Endodermal cell (in vitro differentiated cells): ENCODE measurements around the gene PYGB. TPM values are rescaled to one million over a fixed set of nuclear protein-coding genes. Genes with fewer than 3 reads are reported as not detected.

Source experiments
- DNase-seq: peaks from one replicate; pipeline ENCODE4 v3.0.0-alpha.2; 2017
- H3K27ac ChIP-seq: 2 replicates; pipeline ENCODE4 v1.5.1; 2013; ENCODE audit warnings: mild to moderate bottlenecking, low read depth, low read length, moderate library complexity
- H3K27me3 ChIP-seq: 2 replicates; pipeline ENCODE4 v1.6.1; 2013; ENCODE audit warnings: mild to moderate bottlenecking, low read length, moderate library complexity; ENCODE audit not compliant: insufficient read depth, control insufficient read depth, poor library complexity, severe bottlenecking
- H3K36me3 ChIP-seq: 2 replicates; pipeline ENCODE4 v1.7.0; 2013; ENCODE audit warnings: mild to moderate bottlenecking, low read length, moderate library complexity; ENCODE audit not compliant: control insufficient read depth, insufficient read depth
- H3K4me1 ChIP-seq: one replicate; pipeline ENCODE4 v1.7.0; 2013; ENCODE audit warnings: low read length; ENCODE audit not compliant: control insufficient read depth, insufficient read depth
- H3K4me3 ChIP-seq: 2 replicates; pipeline ENCODE4 v1.5.1; 2013; ENCODE audit warnings: mild to moderate bottlenecking, low read length, moderate library complexity
- H3K9ac ChIP-seq: 2 replicates; pipeline ENCODE4 v1.6.1; 2013; ENCODE audit warnings: mild to moderate bottlenecking, low read length, moderate library complexity; ENCODE audit not compliant: poor library complexity, severe bottlenecking; ENCODE audit errors: extremely low read depth
- H3K9me3 ChIP-seq: 2 replicates; pipeline ENCODE4 v1.6.1; 2013; ENCODE audit warnings: mild to moderate bottlenecking, low read length, moderate library complexity; ENCODE audit not compliant: control insufficient read depth
- H3K27ac Mint-ChIP-seq: 2 replicates; pipeline ENCODE4 v1.8.0; 2020; ENCODE audit warnings: mixed read lengths
- H3K27me3 Mint-ChIP-seq: 2 replicates; pipeline ENCODE4 v1.8.0; 2021; ENCODE audit warnings: mild to moderate bottlenecking, mixed read lengths; ENCODE audit not compliant: insufficient read depth
- H3K36me3 Mint-ChIP-seq: 2 replicates; pipeline ENCODE4 v1.8.0; 2020; ENCODE audit warnings: low read depth, mixed read lengths
- H3K4me1 Mint-ChIP-seq: 2 replicates; pipeline ENCODE4 v1.8.0; 2020; ENCODE audit warnings: mixed read lengths
- H3K4me3 Mint-ChIP-seq: 2 replicates; pipeline ENCODE4 v1.8.0; 2020; ENCODE audit warnings: mild to moderate bottlenecking, moderate library complexity, mixed read lengths
- H3K9me3 Mint-ChIP-seq: 2 replicates; pipeline ENCODE4 v1.8.0; 2020; ENCODE audit warnings: mild to moderate bottlenecking, mixed read lengths
- WGBS, 2 experiments: methylation state at CpG; one replicate each; pipeline versions ENCODE4 v1.1.5 to v1.1.7; 2013; ENCODE audit warnings: missing lambda C conversion rate in 2 of 2, mixed read lengths in 1 of 2; ENCODE audit not compliant: insufficient coverage in 1 of 2, insufficient read length in 1 of 2; 5-methylcytosine and 5-hydroxymethylcytosine counted together
- total RNA-seq, 2 donors: library from RNA; stranded (reverse); fragmentation: NEBNext Ultra II Directional in 1 of 2; extraction: Animal tissue kit (Norgen Biotek cat#: 25700) in 1 of 2; gene quantifications; 2 replicates in 1 of 2; 3 replicates in 1 of 2; pipeline ENCODE4 v1.2.1, GENCODE V29; 2021
- TF ChIP-seq, protein P1 (sequence below): fragments of 200-600 bp; sonication (generic); conservative IDR thresholded peaks from 2 replicates; pipeline ENCODE4 v1.5.0; 2021; ENCODE audit warnings: antibody characterized with exemption, mild to moderate bottlenecking

PYGB gene
- total RNA-seq, 2 donors from 2014 or later = 59.3 to 66.8 TPM

DNA sequence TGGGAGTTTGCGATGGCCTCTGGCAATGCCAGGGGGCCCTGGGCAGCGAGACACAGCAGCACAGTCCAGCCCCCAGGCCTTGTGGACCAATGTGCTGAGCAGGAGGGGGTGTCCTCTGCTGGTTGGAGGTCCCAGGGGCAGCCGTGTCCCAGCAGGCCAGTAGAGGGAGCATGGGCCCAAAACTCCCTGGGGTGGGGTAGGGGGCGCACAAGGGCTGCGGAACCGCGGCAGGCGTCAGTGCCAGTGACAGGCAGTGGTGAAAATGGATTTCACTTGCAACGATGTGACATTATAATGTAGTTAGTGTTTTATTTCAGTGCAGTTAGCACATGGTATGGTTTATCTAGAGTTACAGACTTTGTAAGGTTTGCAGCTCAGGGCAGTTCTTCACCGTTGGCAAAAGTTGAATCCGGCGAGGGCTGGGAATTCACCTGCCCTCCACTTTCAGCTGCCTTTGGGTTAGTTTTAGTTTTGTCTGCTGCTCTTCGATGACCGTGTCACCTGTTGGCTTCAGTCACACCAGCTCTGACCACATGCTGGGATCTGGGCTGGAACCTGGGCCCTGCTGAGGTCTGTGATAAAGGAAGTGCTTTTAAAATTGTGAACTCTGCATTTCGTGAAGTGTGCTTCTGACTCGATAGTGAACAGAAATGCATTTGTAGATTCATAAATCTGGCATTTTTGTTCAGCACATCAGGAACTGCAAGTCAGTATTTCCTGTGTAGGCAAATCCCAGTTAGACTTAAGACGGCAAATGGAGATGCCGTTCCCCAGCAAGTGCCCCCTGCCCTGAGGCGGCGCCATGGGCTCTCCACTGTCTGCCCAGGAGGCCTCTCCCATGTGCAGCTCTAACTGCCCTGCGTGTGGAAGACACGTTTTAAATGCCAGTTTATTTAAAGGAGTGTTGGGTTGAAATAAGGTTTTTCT, 46.8 kb downstream of the PYGB start:
- TF ChIP-seq, protein P1, sequence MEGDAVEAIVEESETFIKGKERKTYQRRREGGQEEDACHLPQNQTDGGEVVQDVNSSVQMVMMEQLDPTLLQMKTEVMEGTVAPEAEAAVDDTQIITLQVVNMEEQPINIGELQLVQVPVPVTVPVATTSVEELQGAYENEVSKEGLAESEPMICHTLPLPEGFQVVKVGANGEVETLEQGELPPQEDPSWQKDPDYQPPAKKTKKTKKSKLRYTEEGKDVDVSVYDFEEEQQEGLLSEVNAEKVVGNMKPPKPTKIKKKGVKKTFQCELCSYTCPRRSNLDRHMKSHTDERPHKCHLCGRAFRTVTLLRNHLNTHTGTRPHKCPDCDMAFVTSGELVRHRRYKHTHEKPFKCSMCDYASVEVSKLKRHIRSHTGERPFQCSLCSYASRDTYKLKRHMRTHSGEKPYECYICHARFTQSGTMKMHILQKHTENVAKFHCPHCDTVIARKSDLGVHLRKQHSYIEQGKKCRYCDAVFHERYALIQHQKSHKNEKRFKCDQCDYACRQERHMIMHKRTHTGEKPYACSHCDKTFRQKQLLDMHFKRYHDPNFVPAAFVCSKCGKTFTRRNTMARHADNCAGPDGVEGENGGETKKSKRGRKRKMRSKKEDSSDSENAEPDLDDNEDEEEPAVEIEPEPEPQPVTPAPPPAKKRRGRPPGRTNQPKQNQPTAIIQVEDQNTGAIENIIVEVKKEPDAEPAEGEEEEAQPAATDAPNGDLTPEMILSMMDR = peak; percentile 99
- H3K4me1 Mint-ChIP-seq = peaks cover 11% of the 10 kb centered on the region
- Histone ChIP-seq H3K9me3 (no peaks in the 10 kb centered on the region), H3K27me3 (no peaks in the 10 kb centered on the region), H3K4me1 (peaks cover 9% of the 10 kb centered on the region), H3K4me3 (no peak overlapping the region), H3K27ac (no peak overlapping the region), H3K9ac (no peak overlapping the region), H3K36me3 (peaks cover 28% of the 10 kb centered on the region)
- no peaks in the 10 kb centered on the region for H3K27me3 Mint-ChIP-seq
- no peak overlapping the region for H3K27ac Mint-ChIP-seq
- H3K4me3 Mint-ChIP-seq = no peak overlapping the region
- peak; percentile 94 for DNase-seq
- 66 to 67% methylated on average over 13 to 22 of the region's 22 CpGs for WGBS, 2 experiments
- H3K9me3 Mint-ChIP-seq = no peaks in the 10 kb centered on the region
- peaks cover 30% of the 10 kb centered on the region for H3K36me3 Mint-ChIP-seq

DNA sequence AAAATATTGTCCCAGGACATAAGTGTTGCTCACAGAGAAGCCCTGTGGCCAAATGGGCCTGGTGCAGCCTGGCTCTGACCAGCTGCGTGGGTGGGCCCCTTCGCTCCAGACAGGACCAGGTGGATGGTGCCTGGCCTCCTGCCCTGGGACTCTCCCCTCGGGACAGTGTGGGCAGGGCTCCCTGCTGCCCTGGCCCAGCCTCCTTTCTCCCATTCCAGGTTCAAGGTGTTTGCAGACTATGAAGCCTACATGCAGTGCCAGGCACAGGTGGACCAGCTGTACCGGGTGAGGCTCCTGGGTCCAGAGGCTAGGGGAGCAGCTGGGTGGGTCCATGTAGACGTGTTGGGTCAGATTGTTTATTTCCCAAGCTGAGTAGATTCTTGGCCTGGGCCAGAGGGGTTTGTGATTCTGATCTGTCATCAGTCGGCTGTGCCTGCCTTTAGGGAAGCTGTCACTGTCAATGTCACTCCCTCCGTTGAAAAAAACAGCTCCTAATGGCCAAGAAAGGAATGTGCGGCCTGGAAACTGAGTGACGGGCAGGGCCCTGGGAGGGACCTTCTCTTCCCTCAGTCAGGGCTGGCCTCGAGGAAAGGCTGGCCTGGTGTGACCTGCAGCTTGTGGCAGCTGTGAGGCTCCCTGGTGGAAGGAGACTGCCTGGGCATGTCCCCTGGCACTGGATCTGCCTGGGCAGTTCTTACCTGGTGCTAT, 47.7 kb downstream of the PYGB start:
- Histone ChIP-seq H3K4me3 (no peak overlapping the region), H3K9me3 (no peaks in the 10 kb centered on the region), H3K4me1 (peaks cover 9% of the 10 kb centered on the region), H3K9ac (no peak overlapping the region), H3K36me3 (peaks cover 28% of the 10 kb centered on the region), H3K27me3 (no peaks in the 10 kb centered on the region), H3K27ac (peak overlapping the region; percentile 44)
- peaks cover 29% of the 10 kb centered on the region for H3K36me3 Mint-ChIP-seq
- peaks cover 11% of the 10 kb centered on the region for H3K4me1 Mint-ChIP-seq
- no peaks in the 10 kb centered on the region for H3K27me3 Mint-ChIP-seq
- H3K27ac Mint-ChIP-seq = no peak overlapping the region
- TF ChIP-seq, protein P1 = no peak
- peak; percentile 66 for DNase-seq
- H3K4me3 Mint-ChIP-seq = no peak overlapping the region
- H3K9me3 Mint-ChIP-seq = no peaks in the 10 kb centered on the region
- WGBS, 2 experiments = 79 to 97% methylated on average over 5 to 10 of the region's 10 CpGs

DNA sequence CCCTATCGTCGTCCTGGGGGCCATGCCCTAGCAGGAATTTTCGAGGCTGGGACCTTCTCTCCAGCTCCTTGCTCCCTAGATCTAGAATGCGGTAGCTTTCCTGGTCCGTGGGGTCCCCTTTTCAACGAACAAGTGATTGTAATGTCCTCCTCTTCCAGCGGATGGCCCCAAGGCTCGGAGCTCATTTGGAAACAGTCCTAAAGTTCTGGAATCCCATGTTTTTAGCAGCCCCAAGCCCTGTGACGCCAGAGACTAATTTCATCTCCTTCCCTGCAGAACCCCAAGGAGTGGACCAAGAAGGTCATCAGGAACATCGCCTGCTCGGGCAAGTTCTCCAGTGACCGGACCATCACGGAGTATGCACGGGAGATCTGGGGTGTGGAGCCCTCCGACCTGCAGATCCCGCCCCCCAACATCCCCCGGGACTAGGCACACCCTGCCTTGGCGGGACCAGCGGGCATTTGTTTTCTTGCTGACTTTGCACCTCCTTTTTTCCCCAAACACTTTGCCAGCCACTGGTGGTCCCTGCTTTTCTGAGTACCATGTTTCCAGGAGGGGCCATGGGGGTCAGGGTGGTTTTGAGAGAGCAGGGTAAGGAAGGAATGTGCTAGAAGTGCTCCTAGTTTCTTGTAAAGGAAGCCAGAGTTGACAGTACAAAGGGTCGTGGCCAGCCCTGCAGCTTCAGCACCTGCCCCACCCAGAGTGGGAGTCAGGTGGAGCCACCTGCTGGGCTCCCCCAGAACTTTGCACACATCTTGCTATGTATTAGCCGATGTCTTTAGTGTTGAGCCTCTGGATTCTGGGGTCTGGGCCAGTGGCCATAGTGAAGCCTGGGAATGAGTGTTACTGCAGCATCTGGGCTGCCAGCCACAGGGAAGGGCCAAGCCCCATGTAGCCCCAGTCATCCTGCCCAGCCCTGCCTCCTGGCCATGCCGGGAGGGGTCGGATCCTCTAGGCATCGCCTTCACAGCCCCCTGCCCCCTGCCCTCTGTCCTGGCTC, 48.5 kb downstream of the PYGB start:
- Histone ChIP-seq H3K36me3 (peaks cover 28% of the 10 kb centered on the region), H3K4me3 (no peak overlapping the region), H3K9ac (no peak overlapping the region), H3K4me1 (peaks cover 9% of the 10 kb centered on the region), H3K27me3 (no peaks in the 10 kb centered on the region), H3K9me3 (no peaks in the 10 kb centered on the region), H3K27ac (peak overlapping the region; percentile 44)
- DNase-seq = peak; percentile 62
- H3K4me3 Mint-ChIP-seq = no peak overlapping the region
- TF ChIP-seq, protein P1 = peak; percentile 66
- WGBS, 2 experiments = 94 to 97% methylated on average over 21 to 24 of the region's 24 CpGs
- H3K4me1 Mint-ChIP-seq = peaks cover 11% of the 10 kb centered on the region
- no peak overlapping the region for H3K27ac Mint-ChIP-seq
- no peaks in the 10 kb centered on the region for H3K27me3 Mint-ChIP-seq
- H3K36me3 Mint-ChIP-seq = peaks cover 31% of the 10 kb centered on the region
- H3K9me3 Mint-ChIP-seq = no peaks in the 10 kb centered on the region
